ENCODE results near the gene FHOD3.

Gene FHOD3

DNA sequence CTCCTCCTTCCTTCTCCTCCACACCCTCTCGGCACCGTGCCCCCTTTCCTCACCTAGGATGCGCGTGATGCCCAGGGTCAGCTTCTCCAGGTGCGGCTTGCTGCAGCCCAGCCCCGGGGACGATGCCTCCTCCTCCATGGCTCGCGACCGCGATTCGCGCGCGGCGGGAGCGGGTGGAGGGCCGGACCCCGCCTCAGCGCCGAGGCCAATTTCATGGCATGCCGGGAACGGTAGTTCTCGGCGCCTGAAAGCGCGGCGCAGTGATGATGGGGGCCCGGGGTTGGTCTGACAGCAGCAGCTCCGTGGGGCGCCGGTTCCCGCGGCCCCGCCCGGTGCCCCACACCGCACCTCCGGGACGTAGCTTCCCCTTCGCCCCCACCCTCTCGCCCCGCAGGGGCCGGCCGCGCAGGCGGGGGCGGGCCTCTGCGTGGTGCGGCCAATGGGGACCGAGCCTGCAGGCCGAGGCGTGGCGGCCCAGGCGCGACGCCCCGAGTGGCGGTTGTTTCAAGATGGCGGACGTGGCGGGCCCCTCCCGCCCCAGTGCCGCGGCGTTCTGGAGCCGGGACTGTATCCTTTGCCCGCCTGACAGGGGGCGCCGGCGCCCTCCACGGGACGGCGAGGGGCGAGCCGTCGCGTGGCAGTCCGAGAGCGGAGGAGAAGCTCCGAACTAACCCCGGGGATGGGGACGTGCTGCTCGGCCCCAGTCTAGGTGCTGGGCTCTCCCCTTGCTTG lies 531.3 kb downstream of the FHOD3 start, which contains the start of the genes KIAA1328 and TPGS2 (continued):
- TF ChIP-seq, protein P1, sequence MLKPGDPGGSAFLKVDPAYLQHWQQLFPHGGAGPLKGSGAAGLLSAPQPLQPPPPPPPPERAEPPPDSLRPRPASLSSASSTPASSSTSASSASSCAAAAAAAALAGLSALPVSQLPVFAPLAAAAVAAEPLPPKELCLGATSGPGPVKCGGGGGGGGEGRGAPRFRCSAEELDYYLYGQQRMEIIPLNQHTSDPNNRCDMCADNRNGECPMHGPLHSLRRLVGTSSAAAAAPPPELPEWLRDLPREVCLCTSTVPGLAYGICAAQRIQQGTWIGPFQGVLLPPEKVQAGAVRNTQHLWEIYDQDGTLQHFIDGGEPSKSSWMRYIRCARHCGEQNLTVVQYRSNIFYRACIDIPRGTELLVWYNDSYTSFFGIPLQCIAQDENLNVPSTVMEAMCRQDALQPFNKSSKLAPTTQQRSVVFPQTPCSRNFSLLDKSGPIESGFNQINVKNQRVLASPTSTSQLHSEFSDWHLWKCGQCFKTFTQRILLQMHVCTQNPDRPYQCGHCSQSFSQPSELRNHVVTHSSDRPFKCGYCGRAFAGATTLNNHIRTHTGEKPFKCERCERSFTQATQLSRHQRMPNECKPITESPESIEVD (tag by site-specific recombination; IDR thresholded peaks at IDR 0.05): no peak
- TF ChIP-seq ZBTB44 (tag by site-specific recombination; IDR thresholded peaks at IDR 0.05) (no peak), SETDB1 (IDR thresholded peaks at IDR 0.05; ENCODE audit: insufficient read length, low read length) (no peak), SCRT2 (tag by site-specific recombination; IDR thresholded peaks at IDR 0.05) (no peak), ZNF830 (tag by site-specific recombination; IDR thresholded peaks at IDR 0.05; ENCODE audit: low read depth) (no peak), SP2 (tag by site-specific recombination; IDR thresholded peaks at IDR 0.05) (peak; percentile 35), YY1 (tag by site-specific recombination; IDR thresholded peaks at IDR 0.05) (peak; percentile 72; the same call in 1 of the 2 replicates), ZNF692 (tag by site-specific recombination; IDR thresholded peaks at IDR 0.05) (peak; percentile 84), ZNF292 (tag by site-specific recombination; IDR thresholded peaks at IDR 0.05; ENCODE audit: borderline replicate concordance, low read depth) (no peak), PRDM1 (tag by site-specific recombination; IDR thresholded peaks at IDR 0.05) (no peak), ZNF184 (tag by site-specific recombination; IDR thresholded peaks at IDR 0.05) (no peak), WT1 (tag by site-specific recombination; IDR thresholded peaks at IDR 0.05) (no peak), ZNF433 (tag by site-specific recombination; IDR thresholded peaks at IDR 0.05; ENCODE audit: low read depth) (no peak), ZNF391 (tag by site-specific recombination; IDR thresholded peaks at IDR 0.05; ENCODE audit: borderline replicate concordance, low read depth) (no peak), GFI1B (tag by site-specific recombination; IDR thresholded peaks at IDR 0.05) (no peak), ZBTB7A (tag by site-specific recombination; IDR thresholded peaks at IDR 0.05; ENCODE audit: low read depth) (no peak), GLI2 (tag by site-specific recombination; IDR thresholded peaks at IDR 0.05; ENCODE audit: borderline replicate concordance, low read depth) (no peak), ZNF426 (tag by site-specific recombination; IDR thresholded peaks at IDR 0.05) (no peak), ZNF626 (tag by site-specific recombination; IDR thresholded peaks at IDR 0.05) (no peak), ZNF514 (tag by site-specific recombination; IDR thresholded peaks at IDR 0.05) (no peak), ZFHX2 (tag by site-specific recombination; conservative IDR thresholded peaks at IDR 0.05) (no peak), ZNF148 (tag by site-specific recombination; IDR thresholded peaks at IDR 0.05; ENCODE audit: borderline replicate concordance) (no peak)
- TF ChIP-seq, protein P2, sequence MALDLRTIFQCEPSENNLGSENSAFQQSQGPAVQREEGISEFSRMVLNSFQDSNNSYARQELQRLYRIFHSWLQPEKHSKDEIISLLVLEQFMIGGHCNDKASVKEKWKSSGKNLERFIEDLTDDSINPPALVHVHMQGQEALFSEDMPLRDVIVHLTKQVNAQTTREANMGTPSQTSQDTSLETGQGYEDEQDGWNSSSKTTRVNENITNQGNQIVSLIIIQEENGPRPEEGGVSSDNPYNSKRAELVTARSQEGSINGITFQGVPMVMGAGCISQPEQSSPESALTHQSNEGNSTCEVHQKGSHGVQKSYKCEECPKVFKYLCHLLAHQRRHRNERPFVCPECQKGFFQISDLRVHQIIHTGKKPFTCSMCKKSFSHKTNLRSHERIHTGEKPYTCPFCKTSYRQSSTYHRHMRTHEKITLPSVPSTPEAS (tag by site-specific recombination; IDR thresholded peaks at IDR 0.05): peak; percentile 36; the same call in 1 of the 2 replicates
- TF ChIP-seq, protein P3, sequence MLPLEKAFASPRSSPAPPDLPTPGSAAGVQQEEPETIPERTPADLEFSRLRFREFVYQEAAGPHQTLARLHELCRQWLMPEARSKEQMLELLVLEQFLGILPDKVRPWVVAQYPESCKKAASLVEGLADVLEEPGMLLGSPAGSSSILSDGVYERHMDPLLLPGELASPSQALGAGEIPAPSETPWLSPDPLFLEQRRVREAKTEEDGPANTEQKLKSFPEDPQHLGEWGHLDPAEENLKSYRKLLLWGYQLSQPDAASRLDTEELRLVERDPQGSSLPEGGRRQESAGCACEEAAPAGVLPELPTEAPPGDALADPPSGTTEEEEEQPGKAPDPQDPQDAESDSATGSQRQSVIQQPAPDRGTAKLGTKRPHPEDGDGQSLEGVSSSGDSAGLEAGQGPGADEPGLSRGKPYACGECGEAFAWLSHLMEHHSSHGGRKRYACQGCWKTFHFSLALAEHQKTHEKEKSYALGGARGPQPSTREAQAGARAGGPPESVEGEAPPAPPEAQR (tag by site-specific recombination; IDR thresholded peaks at IDR 0.05): no peak
